Measurements from ENCODE around the gene ZNF454.

DNA sequence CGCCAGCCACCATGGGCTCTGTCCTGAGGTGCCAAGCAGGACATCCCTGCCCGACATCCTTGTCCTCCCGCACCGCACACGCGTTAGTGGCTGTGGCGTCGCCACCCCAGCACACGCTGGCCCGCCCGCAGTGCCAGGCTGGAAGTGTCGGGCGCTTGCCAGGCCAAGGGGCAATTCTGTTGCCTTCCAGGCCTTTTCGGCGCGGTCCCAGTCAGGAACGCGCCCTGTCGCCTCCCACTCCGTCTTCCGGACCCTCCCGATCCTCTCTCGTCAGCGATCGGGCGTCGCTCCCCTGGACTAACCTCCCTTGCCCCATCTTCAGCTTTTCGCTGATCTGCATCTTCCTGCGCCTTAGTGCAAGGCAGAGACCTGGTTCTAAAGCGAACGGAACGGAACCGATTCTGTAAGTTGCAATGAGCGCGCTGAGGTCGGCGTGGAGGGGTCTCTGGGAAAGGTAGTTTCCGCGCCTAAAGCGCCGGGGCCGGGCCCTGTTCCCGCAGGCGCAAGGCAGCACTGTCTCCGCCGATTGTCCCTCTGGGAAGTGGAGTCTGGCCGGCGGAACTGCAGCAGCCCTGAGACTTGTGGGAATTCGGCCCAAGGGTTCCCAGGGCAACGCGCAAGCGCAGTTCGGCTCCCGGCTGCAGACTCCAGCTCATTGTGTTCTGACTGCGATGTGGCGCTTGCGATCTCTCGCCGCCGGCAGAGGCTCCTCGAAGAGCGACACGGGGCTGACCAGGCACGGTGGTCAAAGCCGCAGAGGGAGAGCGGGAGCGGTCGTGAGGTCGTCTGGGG lies at the start of gene ZNF454:
- no peak for TF ChIP-seq POLR2A (IDR thresholded peaks at IDR 0.05)
- TF ChIP-seq CTCF (IDR thresholded peaks at IDR 0.05): no peak

Measured in Peyer's patch (tissue), 4 donors.